HepG2 (cell line): Measurements from ENCODE around the gene GLTPD2. TPM values are rescaled to one million over a fixed set of nuclear protein-coding genes. Genes with fewer than 3 reads are reported as not detected.

Experiments
- ATAC-seq: fragments of 200-7000 bp; cut with Tn5 transposase; 3 replicates; pipeline ENCODE4 v1.9.1; 2020; ENCODE audit warnings: mild to moderate bottlenecking, moderate library complexity
- BruUV-seq: library from RNA; stranded (reverse); fragments of 400-500 nt; replicated peaks from 2 replicates; lab custom pipeline; 2021; lab: Mats Ljungman, UMichigan
- CTCF ChIA-PET: fragments of 300-600 bp; formaldehyde crosslinking; extraction: SDS; loops from one replicate; lab custom pipeline; 2021; ENCODE audit warnings: low total read pairs, inconsistent platforms, low intra/inter-chr PET ratio; lab: Yijun Ruan, JAX
- POLR2A ChIA-PET: fragments of 350-600 bp; sonication (Branson Sonifier 250); formaldehyde crosslinking; loops from one replicate; lab custom pipeline; 2020; ENCODE audit warnings: antibody characterized with exemption, inconsistent platforms; lab: Yijun Ruan, JAX
- DNase-seq: peaks from one replicate; pipeline ENCODE4 v3.0.0-alpha.2; 2015; ENCODE audit warnings: low spot score
- FAIRE-seq: peaks from 3 replicates; lab custom pipeline; 2011; peaks lifted over from hg19 to GRCh38; lab: Jason Lieb, UNC
- H2AFZ ChIP-seq: one replicate; pipeline ENCODE4 v1.6.1; 2011; ENCODE audit warnings: low read length, inconsistent platforms
- H3K27ac ChIP-seq: fragments of 300-600 bp; 3 replicates; pipeline ENCODE4 v1.8.0; 2011; ENCODE audit warnings: mixed run types, mild to moderate bottlenecking, mixed read lengths, low read length, inconsistent platforms; ENCODE audit not compliant: insufficient read depth; ENCODE audit errors: extremely low read length
- H3K27me3 ChIP-seq, 2 experiments: fragments of 200-600 bp in 1 of 2; 2 replicates in 1 of 2; 3 replicates in 1 of 2; pipeline versions ENCODE4 v1.6.0 to v1.8.0; 2011; ENCODE audit warnings: low read length in 2 of 2, mild to moderate bottlenecking in 2 of 2, moderate library complexity in 2 of 2, inconsistent platforms in 1 of 2; ENCODE audit not compliant: insufficient read depth in 2 of 2, control insufficient read depth in 1 of 2
- H3K36me3 ChIP-seq, 2 experiments: fragments of 200-600 bp in 1 of 2; replicated peaks in 1 of 2; 2 replicates in 1 of 2; 3 replicates in 1 of 2; pipeline versions ENCODE4 v1.5.1 to v1.8.0; 2011; ENCODE audit warnings: low read length in 2 of 2, inconsistent platforms in 1 of 2; ENCODE audit not compliant: insufficient read depth in 2 of 2, control insufficient read depth in 1 of 2
- H3K4me1 ChIP-seq: 2 replicates; pipeline ENCODE4 v1.5.1; 2012; ENCODE audit warnings: low read length, inconsistent platforms; ENCODE audit not compliant: insufficient read depth
- H3K4me2 ChIP-seq: 2 replicates; pipeline ENCODE4 v1.6.0; 2011; ENCODE audit warnings: low read depth, low read length, inconsistent platforms
- H3K4me3 ChIP-seq, 3 experiments: fragments of 200-600 bp in 1 of 3; sonication (generic), shearing (Covaris generic) in 1 of 3; replicated peaks in 1 of 3; 2 replicates each; pipeline ENCODE4 v1.5.1; 2011 to 2016; ENCODE audit warnings: low read length in 3 of 3, inconsistent platforms in 2 of 3, low read depth in 2 of 3, mild to moderate bottlenecking in 2 of 3, control low read depth in 1 of 3, mixed read lengths in 1 of 3; ENCODE audit not compliant: insufficient read depth in 1 of 3
- H3K79me2 ChIP-seq: one replicate; pipeline ENCODE4 v1.6.1; 2011; ENCODE audit warnings: low read length, inconsistent platforms; ENCODE audit not compliant: insufficient read depth
- H3K9ac ChIP-seq: 2 replicates; pipeline ENCODE4 v1.6.0; 2011; ENCODE audit warnings: mild to moderate bottlenecking, low read depth, low read length, inconsistent platforms; ENCODE audit not compliant: insufficient read depth
- H3K9me3 ChIP-seq: 2 replicates; pipeline ENCODE4 v1.5.1; 2012; ENCODE audit warnings: mild to moderate bottlenecking, low read length
- H4K20me1 ChIP-seq: 2 replicates; pipeline ENCODE4 v1.6.0; 2011; ENCODE audit warnings: inconsistent platforms, mild to moderate bottlenecking, low read length, moderate library complexity; ENCODE audit not compliant: insufficient read depth
- FOXA1 ChIP-seq, 2 experiments: fragments of 450-650 bp in 1 of 2; sonication (generic) in 1 of 2; formaldehyde crosslinking in 1 of 2; IDR thresholded peaks; 2 replicates each; pipeline versions ENCODE4 v1.4.0 to v1.6.1; 2016 to 2020; ENCODE audit warnings: missing genetic modification reagents in 1 of 2
- GABPA ChIP-seq, 2 experiments: IDR thresholded peaks; 2 replicates each; pipeline ENCODE4 v1.6.1; 2011 to 2016; ENCODE audit warnings: low read depth in 2 of 2, low read length in 1 of 2, missing biosample characterization in 1 of 2, missing genetic modification characterization in 1 of 2
- HDAC2 ChIP-seq: sonication (generic); formaldehyde crosslinking; IDR thresholded peaks from 2 replicates; pipeline ENCODE4 v1.4.0; 2020; ENCODE audit warnings: missing genetic modification reagents
- PHF20 ChIP-seq: sonication (generic); formaldehyde crosslinking; IDR thresholded peaks from 2 replicates; pipeline ENCODE4 v1.5.0; 2020; ENCODE audit warnings: mild to moderate bottlenecking, missing genetic modification reagents
- ZFP41 ChIP-seq: sonication (generic); formaldehyde crosslinking; IDR thresholded peaks from 2 replicates; pipeline ENCODE4 v1.4.0; 2020; ENCODE audit warnings: mild to moderate bottlenecking, missing genetic modification reagents, borderline replicate concordance
- ZMYM4 ChIP-seq: sonication (generic); formaldehyde crosslinking; IDR thresholded peaks from 2 replicates; pipeline ENCODE4 v1.8.1; 2023; ENCODE audit warnings: mild to moderate bottlenecking, missing genetic modification reagents
- ZNF546 ChIP-seq: sonication (generic); formaldehyde crosslinking; conservative IDR thresholded peaks from 2 replicates; pipeline ENCODE4 v1.8.1; 2023; ENCODE audit warnings: mild to moderate bottlenecking, missing genetic modification reagents
- ZNF652 ChIP-seq: IDR thresholded peaks from 2 replicates; pipeline ENCODE4 v1.6.1; 2016; ENCODE audit warnings: low read depth, borderline replicate concordance
- ZNF747 ChIP-seq: sonication (generic); formaldehyde crosslinking; IDR thresholded peaks from 2 replicates; pipeline ENCODE4 v1.8.1; 2023; ENCODE audit warnings: missing genetic modification reagents, mild to moderate bottlenecking, borderline replicate concordance
- ZNF773 ChIP-seq: sonication (generic); formaldehyde crosslinking; IDR thresholded peaks from 2 replicates; pipeline ENCODE4 v1.4.0; 2020; ENCODE audit warnings: missing genetic modification reagents, borderline replicate concordance
- ZNF816 ChIP-seq: sonication (generic); formaldehyde crosslinking; IDR thresholded peaks from 2 replicates; pipeline ENCODE4 v1.8.0; 2022; ENCODE audit warnings: missing genetic modification reagents, mild to moderate bottlenecking, borderline replicate concordance
- WGBS: methylation state at CpG from one replicate; pipeline ENCODE4 v1.1.6; 2017; ENCODE audit warnings: low lambda C conversion rate; 5-methylcytosine and 5-hydroxymethylcytosine counted together
- in situ Hi-C: cut with HindIII; loops from 2 replicates; pipeline ENCODE4 v1.10.0; 2017; ENCODE audit warnings: low pct_unique_long_range_greater_than_20kb; ENCODE audit not compliant: extremely low pct_ligation_motif_present
- intact Hi-C: fragments of 100-400 bp; cut with micrococcal nuclease; formaldehyde crosslinking; loops from one replicate; pipeline ENCODE4 v1.10.0; 2022; ENCODE audit not compliant: unreplicated experiment
- polyA plus RNA-seq, 8 experiments: library from polyadenylated mRNA; depleted of rRNA in 3 of 8; stranded (reverse) in 7 of 8; unstranded in 1 of 8; fragments of >200 nt; fragmentation: Illumina TruSeq in 4 of 8; extraction: Trizol in 4 of 8; gene quantifications; 2 replicates each; pipeline versions ENCODE4 v1.2.1 to v1.2.3, GENCODE V29; 2011 to 2016; ENCODE audit warnings: low read depth in 4 of 8, missing spikeins in 1 of 8, mixed read lengths in 1 of 8; ENCODE audit not compliant: insufficient read depth in 1 of 8
- total RNA-seq, 5 experiments: library from RNA; depleted of rRNA; stranded (reverse); fragments of >200 nt; fragmentation: Illumina TruSeq; extraction: Trizol; gene quantifications; 2 replicates each; pipeline ENCODE4 v1.2.3, GENCODE V29; 2016; ENCODE audit warnings: low read depth in 1 of 5
- TF ChIP-seq, protein P1 (sequence below): sonication (generic); formaldehyde crosslinking; IDR thresholded peaks from 2 replicates; pipeline ENCODE4 v1.4.0; 2020; ENCODE audit warnings: missing genetic modification reagents, borderline replicate concordance
- TF ChIP-seq, protein P2 (sequence below): sonication (generic); formaldehyde crosslinking; IDR thresholded peaks from 2 replicates; pipeline ENCODE4 v1.8.0; 2022; ENCODE audit warnings: mild to moderate bottlenecking, missing genetic modification reagents, moderate library complexity
- TF ChIP-seq, protein P3 (sequence below): sonication (generic); formaldehyde crosslinking; IDR thresholded peaks from 2 replicates; pipeline ENCODE4 v1.5.0; 2020; ENCODE audit warnings: missing genetic modification reagents

Gene GLTPD2
- total and polyA plus RNA-seq, 2 of the 13 experiments (the other 11 are each of a cell fraction or from before 2014, with no cell fraction given): 7.5 to 12.9 TPM

DNA sequence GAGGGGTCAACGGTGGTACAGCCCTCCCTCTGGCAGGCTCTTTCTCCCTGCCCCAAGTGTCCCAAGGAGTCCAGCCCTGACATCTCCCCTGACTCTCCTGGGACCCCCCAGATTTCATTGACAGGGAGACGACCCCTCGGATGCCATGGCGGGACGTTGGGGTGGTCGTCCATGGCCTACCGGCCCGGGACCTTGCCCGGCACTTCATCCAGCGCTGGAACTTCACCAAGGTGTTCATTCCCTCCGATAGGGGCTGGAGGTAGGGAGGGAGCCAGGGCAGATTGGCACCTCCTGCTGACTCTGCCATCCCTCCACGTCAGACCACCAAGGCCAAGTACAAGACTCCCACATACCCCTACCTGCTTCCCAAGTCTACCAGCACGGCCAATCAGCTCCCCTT, 28.1 kb downstream of the GLTPD2 start:
- intact Hi-C loops (no loop called here), in situ Hi-C loops (no loop called here)
- CTCF ChIA-PET: no interaction called here
- no peak for FAIRE-seq
- TF ChIP-seq ZNF816 (CRISPR knock-in tag) (no peak), ZNF773 (CRISPR knock-in tag) (no peak), ZNF652 (no peak), ZMYM4 (CRISPR knock-in tag) (no peak), ZNF747 (no peak)
- TF ChIP-seq, protein P1, sequence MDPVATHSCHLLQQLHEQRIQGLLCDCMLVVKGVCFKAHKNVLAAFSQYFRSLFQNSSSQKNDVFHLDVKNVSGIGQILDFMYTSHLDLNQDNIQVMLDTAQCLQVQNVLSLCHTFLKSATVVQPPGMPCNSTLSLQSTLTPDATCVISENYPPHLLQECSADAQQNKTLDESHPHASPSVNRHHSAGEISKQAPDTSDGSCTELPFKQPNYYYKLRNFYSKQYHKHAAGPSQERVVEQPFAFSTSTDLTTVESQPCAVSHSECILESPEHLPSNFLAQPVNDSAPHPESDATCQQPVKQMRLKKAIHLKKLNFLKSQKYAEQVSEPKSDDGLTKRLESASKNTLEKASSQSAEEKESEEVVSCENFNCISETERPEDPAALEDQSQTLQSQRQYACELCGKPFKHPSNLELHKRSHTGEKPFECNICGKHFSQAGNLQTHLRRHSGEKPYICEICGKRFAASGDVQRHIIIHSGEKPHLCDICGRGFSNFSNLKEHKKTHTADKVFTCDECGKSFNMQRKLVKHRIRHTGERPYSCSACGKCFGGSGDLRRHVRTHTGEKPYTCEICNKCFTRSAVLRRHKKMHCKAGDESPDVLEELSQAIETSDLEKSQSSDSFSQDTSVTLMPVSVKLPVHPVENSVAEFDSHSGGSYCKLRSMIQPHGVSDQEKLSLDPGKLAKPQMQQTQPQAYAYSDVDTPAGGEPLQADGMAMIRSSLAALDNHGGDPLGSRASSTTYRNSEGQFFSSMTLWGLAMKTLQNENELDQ (CRISPR knock-in tag): no peak
- TF ChIP-seq, all 625 proteins: peak for 0
- Histone ChIP-seq H3K4me2 (no peak overlapping the region), H3K4me3 (no peak overlapping the region), H3K9me3 (no peaks in the 10 kb centered on the region), H4K20me1 (no peaks in the 10 kb centered on the region), H3K4me1 (no peaks in the 10 kb centered on the region), H3K27ac (no peak overlapping the region), H3K79me2 (no peaks in the 10 kb centered on the region), H3K27me3 (no peaks in the 10 kb centered on the region), H3K36me3 (peaks cover 8 to 12% of the 10 kb centered on the region in 2 experiments; a peak in 4 of 5 replicates), H3K9ac (no peak overlapping the region), H2AFZ (no peak overlapping the region)
- DNase-seq: no peak
- no TSS peak for BruUV-seq
- 91% methylated on average over 10 of the region's 13 CpGs for WGBS
- POLR2A ChIA-PET: no interaction called here
- ATAC-seq: no peak

DNA sequence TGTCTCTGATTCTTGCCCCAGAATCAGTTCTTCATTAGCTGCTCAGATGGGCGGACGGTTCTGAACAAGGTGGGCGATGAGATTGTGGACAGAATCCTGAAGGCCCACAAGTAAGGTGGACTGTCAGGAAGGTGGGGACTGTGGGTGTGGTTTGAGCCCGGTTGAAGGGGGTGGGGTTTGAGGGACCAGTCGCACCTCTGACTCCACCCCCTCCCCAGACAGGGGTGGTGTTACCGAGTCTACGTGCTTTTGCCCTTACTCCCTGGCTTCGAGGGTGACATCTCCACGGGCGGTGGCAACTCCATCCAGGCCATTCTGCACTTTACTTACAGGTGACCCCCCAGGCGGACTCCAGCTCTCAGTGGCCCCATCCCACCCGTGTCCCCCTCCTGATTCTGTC, 29.5 kb downstream of the GLTPD2 start:
- BruUV-seq: no TSS peak
- no peak overlapping the region for H3K9ac ChIP-seq
- no peak overlapping the region for H3K27ac ChIP-seq
- H3K9me3 ChIP-seq: no peaks in the 10 kb centered on the region
- TF ChIP-seq ZNF546 (CRISPR knock-in tag) (no peak), HDAC2 (CRISPR knock-in tag) (no peak), ZFP41 (no peak), GABPA (IDR thresholded peaks at IDR 0.05; ENCODE audit: low read depth, low read length) (no peak), GABPA (CRISPR knock-in tag; IDR thresholded peaks at IDR 0.05; ENCODE audit: low read depth) (no peak), FOXA1 (IDR thresholded peaks at IDR 0.05) (no peak), FOXA1 (CRISPR knock-in tag; IDR thresholded peaks at IDR 0.05) (no peak), PHF20 (CRISPR knock-in tag) (no peak)
- TF ChIP-seq, protein P2, sequence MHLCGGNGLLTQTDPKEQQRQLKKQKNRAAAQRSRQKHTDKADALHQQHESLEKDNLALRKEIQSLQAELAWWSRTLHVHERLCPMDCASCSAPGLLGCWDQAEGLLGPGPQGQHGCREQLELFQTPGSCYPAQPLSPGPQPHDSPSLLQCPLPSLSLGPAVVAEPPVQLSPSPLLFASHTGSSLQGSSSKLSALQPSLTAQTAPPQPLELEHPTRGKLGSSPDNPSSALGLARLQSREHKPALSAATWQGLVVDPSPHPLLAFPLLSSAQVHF: no peak
- TF ChIP-seq, protein P3, sequence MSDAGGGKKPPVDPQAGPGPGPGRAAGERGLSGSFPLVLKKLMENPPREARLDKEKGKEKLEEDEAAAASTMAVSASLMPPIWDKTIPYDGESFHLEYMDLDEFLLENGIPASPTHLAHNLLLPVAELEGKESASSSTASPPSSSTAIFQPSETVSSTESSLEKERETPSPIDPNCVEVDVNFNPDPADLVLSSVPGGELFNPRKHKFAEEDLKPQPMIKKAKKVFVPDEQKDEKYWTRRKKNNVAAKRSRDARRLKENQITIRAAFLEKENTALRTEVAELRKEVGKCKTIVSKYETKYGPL (CRISPR knock-in tag): no peak
- TF ChIP-seq, all 625 proteins: peak for 0
- no peak overlapping the region for H3K4me2 ChIP-seq
- POLR2A ChIA-PET: interaction anchor here (0.9 kb wide), 1 partner anchor 15 kb away, joined by 3 read pairs; the partner anchor contains the start of gene MINK1
- H3K4me3 ChIP-seq: no peak overlapping the region
- peaks cover 10 to 12% of the 10 kb centered on the region in 2 experiments; a peak in 4 of 5 replicates for H3K36me3 ChIP-seq
- WGBS: 86% methylated on average over 10 of the region's 12 CpGs
- ATAC-seq (no peak), FAIRE-seq (no peak), DNase-seq (no peak)
- H3K79me2 ChIP-seq: no peaks in the 10 kb centered on the region
- CTCF ChIA-PET: no interaction called here
- in situ Hi-C loops (no loop called here), intact Hi-C loops (no loop called here)
- H3K27me3 ChIP-seq: no peaks in the 10 kb centered on the region
- H4K20me1 ChIP-seq: no peaks in the 10 kb centered on the region
- H2AFZ ChIP-seq: no peak overlapping the region
- no peaks in the 10 kb centered on the region for H3K4me1 ChIP-seq
